Stimulated activated effector memory CD8-positive, alpha-beta T cell treated with anti-CD3 and anti-CD28 coated beads, Interleukin-12 subunit alpha, Interleukin-12 subunit beta, amount 100 ng/mL, for 72 hours (primary cell): ENCODE results near the gene IGBP1.

Experiments used
- ATAC-seq: fragments of 150-1000 bp; cut with Tn5 transposase; 2 replicates; pipeline ENCODE4 v1.10.0; 2021
- DNase-seq, 2 donors: peaks; one replicate each; pipeline ENCODE4 v3.0.0; 2021 to 2022; ENCODE audit warnings: low spot score in 2 of 2
- H3K27ac Mint-ChIP-seq: one replicate; pipeline ENCODE4 v1.8.0; 2022; ENCODE audit warnings: mild to moderate bottlenecking, mixed read lengths
- H3K36me3 Mint-ChIP-seq: one replicate; pipeline ENCODE4 v1.8.0; 2022; ENCODE audit warnings: mild to moderate bottlenecking, mixed read lengths
- H3K4me1 Mint-ChIP-seq: one replicate; pipeline ENCODE4 v1.8.0; 2022; ENCODE audit warnings: mixed read lengths
- H3K4me3 Mint-ChIP-seq: one replicate; pipeline ENCODE4 v1.8.0; 2022; ENCODE audit warnings: mild to moderate bottlenecking, mixed read lengths
- H3K9me3 Mint-ChIP-seq: one replicate; pipeline ENCODE4 v1.8.0; 2022; ENCODE audit warnings: mixed read lengths

The IGBP1 gene

GRCh38 chrX:70132877-70133302 lies 357 bp upstream of the IGBP1 start:
- Mint-ChIP-seq H3K9me3 (no peaks in the 10 kb centered on the region), H3K4me1 (peaks cover 22% of the 10 kb centered on the region), H3K4me3 (peak overlapping the region; percentile 86), H3K36me3 (peaks cover 32% of the 10 kb centered on the region), H3K27ac (peak overlapping the region; percentile 96)
- peak; percentile 91 for ATAC-seq
- DNase-seq: no peak

GRCh38 chrX:70134116-70134477 lies 850 bp downstream of the IGBP1 start:
- Mint-ChIP-seq H3K4me1 (peaks cover 22% of the 10 kb centered on the region), H3K9me3 (no peaks in the 10 kb centered on the region), H3K4me3 (peak overlapping the region; percentile 86), H3K27ac (peak overlapping the region; percentile 96), H3K36me3 (peaks cover 42% of the 10 kb centered on the region)
- ATAC-seq (no peak), DNase-seq (no peak)

- ATAC-seq (no peak), DNase-seq (no peak)
- Mint-ChIP-seq H3K4me3 (no peak overlapping the region), H3K36me3 (peaks cover 66% of the 10 kb centered on the region), H3K4me1 (peaks cover 32% of the 10 kb centered on the region), H3K27ac (no peak overlapping the region), H3K9me3 (no peaks in the 10 kb centered on the region)
Measured at GRCh38 chrX:70138622-70139021, 5.4 kb downstream of the IGBP1 start.

DNA sequence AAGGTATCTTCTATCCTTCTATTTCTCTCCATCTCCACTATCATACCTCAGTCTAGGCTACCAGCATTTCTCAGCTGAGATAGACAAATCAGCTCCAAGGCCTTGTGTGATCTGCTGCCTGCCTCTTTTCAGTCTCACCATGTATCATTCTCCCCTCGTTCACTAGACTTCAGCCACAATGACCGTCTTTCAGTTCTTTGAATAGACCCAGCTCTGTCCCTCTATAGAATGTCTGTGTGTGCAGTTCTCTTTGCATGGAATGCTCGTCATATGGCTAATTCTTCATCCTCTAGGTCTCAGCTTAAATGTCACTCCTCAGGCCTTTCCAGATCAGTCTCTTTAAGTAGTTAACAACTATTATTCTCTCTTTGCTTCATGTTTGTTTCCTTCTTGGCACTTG lies 6.5 kb downstream of the IGBP1 start:
- no peak for DNase-seq
- Mint-ChIP-seq H3K27ac (no peak overlapping the region), H3K4me1 (peaks cover 32% of the 10 kb centered on the region), H3K9me3 (no peaks in the 10 kb centered on the region), H3K4me3 (no peak overlapping the region), H3K36me3 (peaks cover 58% of the 10 kb centered on the region)
- ATAC-seq: no peak

- DNase-seq: no peak
- Mint-ChIP-seq H3K27ac (no peak overlapping the region), H3K9me3 (no peaks in the 10 kb centered on the region), H3K4me3 (no peak overlapping the region), H3K4me1 (peaks cover 23% of the 10 kb centered on the region), H3K36me3 (peaks cover 50% of the 10 kb centered on the region)
- no peak for ATAC-seq
Measured at GRCh38 chrX:70141373-70141772, 8.1 kb downstream of the IGBP1 start.

DNA sequence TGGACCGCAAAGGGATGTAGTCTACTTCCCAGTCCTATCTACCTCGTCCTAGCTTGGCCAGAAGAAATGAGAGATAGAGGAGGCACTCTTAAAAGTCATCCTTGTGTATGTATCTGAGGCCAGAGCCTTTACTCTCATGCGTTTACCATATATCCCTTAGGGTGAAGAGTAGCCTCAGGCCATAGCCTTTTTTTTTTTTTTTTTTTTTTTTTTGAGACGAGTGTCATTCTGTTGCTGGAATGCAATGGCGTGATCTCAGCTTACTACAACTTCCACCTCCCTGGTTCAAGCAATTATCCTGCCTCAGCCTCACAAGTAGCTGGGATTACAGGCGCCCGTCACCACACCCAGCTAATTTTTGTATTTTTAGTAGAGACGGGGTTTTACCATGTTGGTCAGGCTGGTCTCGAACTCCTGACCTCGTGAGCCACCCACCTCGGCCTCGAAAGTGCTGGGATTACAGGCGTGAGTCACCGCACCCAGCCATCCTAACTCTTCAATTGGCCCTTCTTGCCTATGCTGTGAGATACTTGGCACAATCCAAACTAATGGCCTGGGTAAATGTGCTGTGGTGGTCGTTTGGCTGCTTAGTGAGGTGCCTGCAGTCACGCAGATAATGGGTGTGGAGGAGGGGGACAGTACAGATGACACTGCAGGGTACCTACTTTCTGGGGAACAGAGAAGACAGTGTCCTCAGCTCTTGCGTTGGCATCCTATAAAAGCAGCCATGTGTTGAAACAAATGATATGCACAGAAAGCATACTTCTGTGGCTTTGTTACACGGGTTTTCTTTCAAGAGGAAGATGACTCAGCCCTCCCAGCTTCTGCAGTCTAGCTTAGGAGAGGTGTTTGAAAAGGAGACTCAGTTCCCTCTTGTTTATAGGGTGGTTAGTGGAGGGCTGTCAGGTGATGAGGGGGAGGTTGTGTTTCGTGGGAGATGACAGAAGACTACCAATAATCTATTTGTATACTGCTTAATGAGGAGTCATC lies 33.6 kb downstream of the IGBP1 start:
- peaks cover 49% of the 10 kb centered on the region for H3K36me3 Mint-ChIP-seq
- no peak overlapping the region for H3K4me3 Mint-ChIP-seq
- H3K4me1 Mint-ChIP-seq: no peaks in the 10 kb centered on the region
- ATAC-seq (peak; percentile 60), DNase-seq (no peak)
- H3K9me3 Mint-ChIP-seq: no peaks in the 10 kb centered on the region
- H3K27ac Mint-ChIP-seq: peak overlapping the region; percentile 41

DNA sequence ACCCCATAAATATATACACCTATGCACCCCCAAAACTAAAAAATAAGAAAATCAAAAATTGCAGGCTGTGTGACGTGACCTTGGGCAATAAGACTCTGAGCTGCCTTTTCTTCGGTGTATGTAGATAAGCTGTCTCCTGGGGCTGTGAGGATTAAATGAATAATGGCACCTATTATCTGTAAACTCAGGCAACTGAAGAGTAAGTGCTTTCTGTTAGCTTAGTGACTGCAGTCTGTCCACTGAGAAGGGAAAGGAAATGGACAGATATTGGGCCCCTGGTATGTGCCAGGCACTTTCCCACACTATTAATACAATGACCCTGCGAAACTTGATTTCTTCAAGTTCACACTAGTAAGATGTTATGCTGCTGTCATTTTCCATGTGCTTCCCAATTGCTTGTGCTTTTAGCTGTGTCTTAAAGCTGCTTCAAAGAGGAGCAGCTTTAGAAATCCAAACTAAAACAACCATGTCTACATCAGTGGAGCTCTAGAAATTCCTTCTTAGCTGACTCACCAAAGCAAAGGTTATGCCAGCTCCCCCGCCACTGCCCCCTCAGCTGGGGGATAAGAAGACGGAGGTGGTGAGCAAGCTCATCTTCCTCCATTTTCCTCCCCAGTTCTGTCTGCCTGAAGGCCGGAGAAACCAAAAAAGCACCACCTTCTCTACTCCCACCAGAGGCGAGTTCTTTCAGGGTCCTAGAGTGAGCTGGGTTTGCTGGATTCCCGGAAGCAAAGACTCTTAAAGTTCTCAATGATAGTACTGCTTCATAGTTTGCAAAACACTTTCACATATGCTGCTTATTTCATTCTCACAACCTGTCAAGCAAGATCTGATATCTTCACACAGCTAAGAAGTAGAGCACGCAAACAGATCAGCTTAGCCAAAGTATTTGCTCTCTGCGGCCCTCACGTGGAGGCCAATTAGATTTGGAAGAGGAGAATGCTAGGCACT lies 35.3 kb downstream of the IGBP1 start:
- DNase-seq: no peak
- no peaks in the 10 kb centered on the region for H3K9me3 Mint-ChIP-seq
- no peak overlapping the region for H3K27ac Mint-ChIP-seq
- H3K4me1 Mint-ChIP-seq: no peaks in the 10 kb centered on the region
- H3K4me3 Mint-ChIP-seq: no peak overlapping the region
- ATAC-seq: no peak
- peaks cover 38% of the 10 kb centered on the region for H3K36me3 Mint-ChIP-seq

GRCh38 chrX:70169281-70169680 lies 36.0 kb downstream of the IGBP1 start:
- peaks cover 30% of the 10 kb centered on the region for H3K36me3 Mint-ChIP-seq
- DNase-seq: no peak
- no peak overlapping the region for H3K27ac Mint-ChIP-seq
- no peak overlapping the region for H3K4me3 Mint-ChIP-seq
- no peak for ATAC-seq
- no peaks in the 10 kb centered on the region for H3K9me3 Mint-ChIP-seq
- H3K4me1 Mint-ChIP-seq: no peaks in the 10 kb centered on the region

- H3K4me3 Mint-ChIP-seq: no peak overlapping the region
- ATAC-seq: no peak
- peaks cover 7% of the 10 kb centered on the region for H3K36me3 Mint-ChIP-seq
- H3K4me1 Mint-ChIP-seq: peaks cover 8% of the 10 kb centered on the region
- H3K27ac Mint-ChIP-seq: no peak overlapping the region
- no peaks in the 10 kb centered on the region for H3K9me3 Mint-ChIP-seq
- DNase-seq: no peak
Measured at GRCh38 chrX:70171624-70172023, 38.4 kb downstream of the IGBP1 start.

GRCh38 chrX:70172221-70172620 lies 39.0 kb downstream of the IGBP1 start:
- peaks cover under 1% of the 10 kb centered on the region for H3K36me3 Mint-ChIP-seq
- H3K4me1 Mint-ChIP-seq: peaks cover 8% of the 10 kb centered on the region
- H3K4me3 Mint-ChIP-seq: no peak overlapping the region
- no peaks in the 10 kb centered on the region for H3K9me3 Mint-ChIP-seq
- H3K27ac Mint-ChIP-seq: no peak overlapping the region
- DNase-seq: no peak
- no peak for ATAC-seq

DNA sequence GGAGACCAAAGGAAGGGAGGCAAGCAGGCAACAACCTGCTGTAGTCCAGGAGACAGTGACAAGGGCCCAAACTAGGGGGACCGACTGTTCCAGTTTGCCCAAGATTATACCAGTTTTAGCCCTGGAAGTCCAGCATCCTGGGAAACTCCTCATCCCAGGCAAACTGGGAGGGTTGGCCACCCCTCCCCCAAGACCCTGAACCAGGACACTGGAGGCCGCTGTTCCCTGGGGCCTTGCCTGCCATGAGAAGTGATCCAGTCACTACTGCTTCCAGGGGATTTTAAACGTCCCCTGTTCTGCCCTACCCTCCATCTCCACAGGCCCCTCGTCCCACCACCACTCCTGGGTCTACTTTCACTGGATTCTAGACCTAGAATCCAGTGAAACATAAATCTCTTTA lies 39.7 kb downstream of the IGBP1 start:
- H3K4me1 Mint-ChIP-seq: peaks cover 8% of the 10 kb centered on the region
- H3K4me3 Mint-ChIP-seq: no peak overlapping the region
- no peak for DNase-seq
- H3K9me3 Mint-ChIP-seq: no peaks in the 10 kb centered on the region
- no peak for ATAC-seq
- no peaks in the 10 kb centered on the region for H3K36me3 Mint-ChIP-seq
- no peak overlapping the region for H3K27ac Mint-ChIP-seq

GRCh38 chrX:70174754-70175153 lies 41.5 kb downstream of the IGBP1 start:
- H3K4me3 Mint-ChIP-seq: no peak overlapping the region
- no peak overlapping the region for H3K27ac Mint-ChIP-seq
- DNase-seq (no peak), ATAC-seq (no peak)
- no peaks in the 10 kb centered on the region for H3K36me3 Mint-ChIP-seq
- H3K4me1 Mint-ChIP-seq: peaks cover 8% of the 10 kb centered on the region
- H3K9me3 Mint-ChIP-seq: no peaks in the 10 kb centered on the region

GRCh38 chrX:70175338-70175737 lies 42.1 kb downstream of the IGBP1 start:
- no peak overlapping the region for H3K4me3 Mint-ChIP-seq
- peaks cover 8% of the 10 kb centered on the region for H3K4me1 Mint-ChIP-seq
- H3K27ac Mint-ChIP-seq: no peak overlapping the region
- no peaks in the 10 kb centered on the region for H3K36me3 Mint-ChIP-seq
- H3K9me3 Mint-ChIP-seq: no peaks in the 10 kb centered on the region
- DNase-seq (no peak), ATAC-seq (no peak)

- no peak for DNase-seq
- Mint-ChIP-seq H3K36me3 (no peaks in the 10 kb centered on the region), H3K27ac (peak within 1 kb of the TSS; percentile 78), H3K4me1 (peaks cover 8% of the 10 kb centered on the region), H3K9me3 (no peaks in the 10 kb centered on the region), H3K4me3 (no peak within 1 kb of the TSS)
- ATAC-seq: no peak
Measured at GRCh38 chrX:70176938-70177533, 43.8 kb downstream of the IGBP1 start, which contains the start of gene DGAT2L6. DGAT2L6 (plus strand) TSS chrX:70177483; CDS start chrX:70177583, 100 bp downstream.

- ATAC-seq (no peak), DNase-seq (no peak)
- H3K36me3 Mint-ChIP-seq: no peaks in the 10 kb centered on the region
- H3K4me3 Mint-ChIP-seq: no peak overlapping the region
- no peak overlapping the region for H3K27ac Mint-ChIP-seq
- no peaks in the 10 kb centered on the region for H3K4me1 Mint-ChIP-seq
- H3K9me3 Mint-ChIP-seq: no peaks in the 10 kb centered on the region
Measured at GRCh38 chrX:70183091-70183490, 49.8 kb downstream of the IGBP1 start.
